HG02852 (cell line): ENCODE results near the gene JUND.
"Not testable (repeated sequence)": the region's sequence is repeated elsewhere in the genome, so short reads cannot be mapped to it uniquely, and the experiment has no call there.

Source experiments
- ATAC-seq: cut with Tn5 transposase; IDR thresholded peaks from one replicate; pipeline ENCODE4 v1.9.1; 2021; ENCODE audit warnings: mild to moderate bottlenecking, moderate library complexity; ENCODE audit not compliant: unreplicated experiment

The JUND gene

DNA sequence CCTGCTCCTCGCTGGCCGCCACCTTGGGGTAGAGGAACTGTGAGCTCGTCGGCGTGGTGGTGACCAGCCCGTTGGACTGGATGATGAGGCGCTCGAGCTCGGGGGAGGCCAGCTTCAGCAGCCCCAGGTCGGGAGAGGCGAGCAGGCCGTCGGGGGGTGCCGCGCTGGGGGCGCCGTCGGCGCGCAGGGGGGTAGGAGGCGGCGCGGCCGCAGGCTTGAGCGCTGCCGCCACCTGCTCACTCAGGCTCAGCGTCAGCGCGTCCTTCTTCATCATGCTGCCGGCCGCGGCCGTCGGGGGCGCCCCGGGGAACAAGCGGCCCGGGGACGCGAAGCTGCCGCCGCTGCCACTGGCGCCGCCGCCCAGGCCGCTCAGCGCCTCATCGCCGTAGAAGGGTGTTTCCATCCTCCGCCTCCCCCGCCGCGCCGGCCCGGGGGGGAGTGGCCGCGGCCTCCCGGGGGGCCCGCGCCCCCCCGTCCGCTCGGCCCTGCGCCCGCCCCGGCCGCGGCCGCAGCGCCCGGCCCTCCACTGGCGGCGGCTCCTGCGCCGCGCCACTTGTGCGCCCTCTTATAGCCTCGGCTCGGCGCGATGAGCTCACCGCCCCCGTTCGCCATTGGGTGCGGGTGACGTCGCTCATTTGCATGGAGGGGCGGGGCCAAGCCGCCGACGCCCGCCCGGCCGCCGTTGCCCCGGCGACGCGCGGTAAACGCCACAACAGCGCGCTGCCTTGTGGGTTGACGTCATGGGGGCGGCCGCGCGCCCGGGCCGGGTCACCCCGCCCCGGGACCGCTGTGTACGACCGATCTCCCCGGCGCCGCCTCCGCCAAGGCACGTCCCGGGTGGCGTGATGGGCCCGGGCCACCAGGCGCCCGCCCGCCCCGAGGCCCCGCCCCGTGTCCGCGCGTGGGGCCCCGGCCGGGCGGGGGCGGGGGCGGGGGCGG is at the start of gene JUND:
Gene JUND, minus strand, starts transcription at position 541 of the 939 bp plus-strand sequence. Its CDS starts 138 bp downstream, at position 403.
- ATAC-seq, result peak; percentile 68

DNA sequence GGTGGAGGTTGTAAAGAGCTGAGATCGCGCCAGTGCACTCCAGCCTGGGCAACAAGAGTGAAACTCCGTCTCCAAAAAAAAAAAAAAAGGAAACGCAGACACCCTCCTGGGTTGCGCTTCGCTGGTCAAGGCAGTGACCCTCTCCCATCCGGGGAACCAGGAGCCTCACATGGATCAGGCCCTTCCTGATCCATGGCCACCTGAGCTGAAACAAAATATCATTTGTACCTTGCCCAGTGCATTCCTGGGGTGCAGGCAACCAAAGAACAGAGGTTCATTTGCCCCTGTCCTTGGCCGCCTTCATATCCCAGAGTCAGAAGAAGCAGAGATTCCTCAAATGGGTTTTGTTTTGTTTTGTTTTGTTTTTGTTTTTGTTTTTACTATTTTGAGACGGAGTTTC is 49.4 kb upstream of the JUND start:
- ATAC-seq, result no peak

DNA sequence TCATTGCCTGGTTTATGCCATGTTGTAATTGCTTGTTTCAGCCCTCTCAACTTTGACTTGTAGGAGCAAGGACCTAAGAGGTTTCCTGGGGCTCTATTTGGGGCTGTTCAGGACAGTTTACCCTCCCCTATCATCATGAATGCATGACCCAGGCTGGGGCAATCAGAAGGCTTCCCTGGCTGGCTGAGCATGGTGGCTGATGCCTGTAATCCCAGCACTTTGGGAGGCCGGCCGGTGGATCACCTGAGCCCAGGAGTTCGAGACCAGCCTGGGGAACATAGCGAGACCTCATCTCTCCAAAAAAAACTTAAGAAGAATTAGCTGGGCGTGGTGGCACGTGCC is 47.6 kb upstream of the JUND start:
- no peak for ATAC-seq

DNA sequence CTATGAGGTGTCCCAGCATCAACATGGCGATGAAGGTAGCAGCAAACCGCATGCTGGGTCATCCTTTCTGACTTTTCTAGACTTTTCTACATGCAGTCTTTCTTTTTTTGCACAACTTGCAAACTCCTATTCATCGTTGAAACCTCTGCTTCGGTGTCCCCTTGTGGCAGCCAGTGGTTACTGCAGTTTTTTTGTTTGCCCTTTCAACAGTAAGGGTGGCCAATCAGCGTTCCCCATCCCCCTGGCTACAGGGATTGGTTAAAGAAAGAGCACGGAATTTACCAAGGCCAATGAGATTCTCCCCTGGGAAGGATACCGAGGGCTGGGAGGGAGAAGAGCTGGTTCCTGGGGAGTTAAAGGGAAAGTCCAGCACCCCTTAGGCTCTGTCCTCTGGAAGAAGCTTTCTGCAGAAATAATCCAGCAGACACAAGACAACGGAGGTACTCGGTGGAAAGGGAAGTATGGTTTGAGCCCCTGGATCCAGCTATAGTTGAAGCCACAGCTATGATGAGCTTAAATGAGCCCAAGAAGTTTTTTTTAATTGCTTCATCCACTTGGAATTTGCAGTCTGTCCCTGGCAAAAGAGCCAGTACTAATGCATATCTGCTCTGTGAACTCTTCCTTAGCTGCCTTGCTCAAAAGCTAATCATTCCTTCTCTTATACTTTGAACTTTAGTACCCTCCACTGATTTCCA is 47.1 kb upstream of the JUND start:
- peak; percentile 93 for ATAC-seq

DNA sequence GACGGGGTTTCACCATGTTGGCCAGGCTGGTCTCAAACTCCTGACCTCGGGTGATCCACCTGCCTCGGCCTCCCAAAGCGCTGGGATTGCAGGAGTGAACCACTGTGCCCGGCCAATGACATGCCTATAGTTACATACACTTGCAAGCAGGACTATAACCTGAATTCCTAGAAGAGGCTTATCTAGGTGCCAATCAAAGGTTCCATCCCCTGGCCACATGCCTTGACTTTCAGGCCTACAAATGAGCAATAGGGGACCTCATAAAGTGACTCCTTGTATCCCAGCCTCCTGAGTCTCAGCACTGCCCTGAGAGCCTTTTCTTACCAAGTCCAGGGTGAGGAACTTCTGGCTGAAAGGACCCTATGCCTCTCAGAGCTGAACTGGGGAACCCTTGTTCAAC is 45.4 kb upstream of the JUND start:
- no peak for ATAC-seq

DNA sequence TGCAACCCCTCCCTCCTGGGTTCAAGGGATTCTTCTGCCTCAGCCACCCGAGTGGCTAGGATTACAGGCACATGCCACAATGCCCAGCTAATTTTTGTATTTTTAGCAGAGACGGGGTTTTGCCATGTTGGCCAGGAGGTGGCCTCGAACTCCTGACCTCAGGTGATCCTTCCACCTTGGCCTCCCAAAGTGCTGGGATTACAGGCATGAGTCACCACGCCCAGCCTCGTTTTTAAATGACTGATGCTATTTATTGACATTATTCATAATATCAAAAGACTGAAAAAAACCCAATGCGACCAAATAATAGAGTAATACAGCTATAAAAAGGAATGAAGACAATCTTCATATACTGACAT is 42.9 kb upstream of the JUND start:
- ATAC-seq, result not testable (repeated sequence)

DNA sequence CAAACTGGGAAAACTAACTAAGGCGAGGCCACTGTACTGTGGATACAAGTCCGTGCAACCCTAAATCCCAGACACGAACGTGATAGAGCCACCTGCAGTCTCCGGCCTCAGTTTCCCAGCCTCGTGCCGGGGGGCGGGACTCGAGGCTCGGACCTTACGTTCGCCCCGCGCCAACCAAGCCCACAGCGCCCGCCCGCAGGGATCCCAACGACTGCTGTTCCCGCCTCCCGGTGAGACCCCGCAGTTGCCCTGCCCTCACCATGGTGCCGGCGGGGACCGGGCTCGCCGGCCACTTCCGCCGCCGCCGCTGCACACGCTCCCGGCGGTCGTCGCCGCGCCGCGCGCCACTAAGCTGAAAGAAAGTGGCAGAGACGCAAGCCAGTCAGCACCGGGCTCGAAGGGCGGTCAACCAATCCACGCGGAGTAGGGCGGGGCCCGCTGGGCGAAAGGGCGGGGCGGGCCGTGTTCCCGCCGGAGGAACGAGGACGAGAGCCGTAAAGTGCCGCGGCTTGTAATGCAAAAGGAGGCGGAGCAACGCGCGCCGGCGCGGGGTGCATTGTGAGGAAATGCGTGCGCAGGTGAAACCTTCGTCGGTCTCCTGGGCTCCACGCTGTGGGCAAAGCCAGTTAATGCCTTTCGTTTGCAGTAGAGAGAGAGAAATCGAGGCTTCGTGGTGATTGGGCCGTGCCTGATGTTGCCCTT is 41.5 kb upstream of the JUND start, which contains the start of gene LSM4:
Gene LSM4, minus strand, starts transcription at position 318 of the 702 bp plus-strand sequence. Its CDS starts 56 bp downstream, at position 262.
- peak; percentile 90 for ATAC-seq

DNA sequence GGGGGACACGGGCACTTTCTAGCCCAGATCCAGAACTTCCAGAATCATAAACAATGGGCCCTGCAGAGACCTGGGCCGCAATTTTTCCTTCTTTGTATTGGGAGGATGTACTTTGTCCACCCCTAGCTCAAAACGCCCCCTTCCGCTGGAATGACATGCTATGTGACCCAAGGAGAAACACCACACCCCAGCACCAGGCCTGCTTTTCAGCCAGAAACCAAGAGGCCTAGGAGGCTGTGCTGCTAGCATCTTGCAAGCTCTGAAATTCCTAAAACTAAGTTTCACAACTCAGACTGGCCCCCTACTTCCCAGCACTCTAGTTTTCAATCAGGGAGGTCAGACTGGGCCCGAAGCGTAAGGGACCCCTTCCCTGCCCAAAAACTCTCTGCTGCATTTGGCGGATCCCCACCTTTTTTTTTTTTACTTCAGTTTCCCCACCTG is 40.9 kb upstream of the JUND start:
- no peak for ATAC-seq

DNA sequence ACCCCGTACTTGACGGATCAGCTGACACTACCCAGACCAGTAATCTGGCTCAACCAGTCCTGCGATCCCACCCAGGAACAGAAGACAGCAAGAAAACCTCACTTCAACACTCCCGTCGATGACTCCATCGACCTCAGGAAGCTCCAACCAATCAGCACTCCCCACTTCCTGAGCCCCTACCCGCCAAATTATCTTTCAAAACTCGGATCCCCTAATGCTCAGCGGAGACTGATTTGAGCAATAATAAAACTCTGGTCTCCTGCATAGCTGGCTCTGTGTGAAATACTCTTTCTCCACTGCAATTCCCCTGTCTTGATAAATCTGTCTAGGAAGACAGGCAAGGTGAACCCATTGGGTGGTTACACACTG is 40.3 kb upstream of the JUND start:
- no peak for ATAC-seq

DNA sequence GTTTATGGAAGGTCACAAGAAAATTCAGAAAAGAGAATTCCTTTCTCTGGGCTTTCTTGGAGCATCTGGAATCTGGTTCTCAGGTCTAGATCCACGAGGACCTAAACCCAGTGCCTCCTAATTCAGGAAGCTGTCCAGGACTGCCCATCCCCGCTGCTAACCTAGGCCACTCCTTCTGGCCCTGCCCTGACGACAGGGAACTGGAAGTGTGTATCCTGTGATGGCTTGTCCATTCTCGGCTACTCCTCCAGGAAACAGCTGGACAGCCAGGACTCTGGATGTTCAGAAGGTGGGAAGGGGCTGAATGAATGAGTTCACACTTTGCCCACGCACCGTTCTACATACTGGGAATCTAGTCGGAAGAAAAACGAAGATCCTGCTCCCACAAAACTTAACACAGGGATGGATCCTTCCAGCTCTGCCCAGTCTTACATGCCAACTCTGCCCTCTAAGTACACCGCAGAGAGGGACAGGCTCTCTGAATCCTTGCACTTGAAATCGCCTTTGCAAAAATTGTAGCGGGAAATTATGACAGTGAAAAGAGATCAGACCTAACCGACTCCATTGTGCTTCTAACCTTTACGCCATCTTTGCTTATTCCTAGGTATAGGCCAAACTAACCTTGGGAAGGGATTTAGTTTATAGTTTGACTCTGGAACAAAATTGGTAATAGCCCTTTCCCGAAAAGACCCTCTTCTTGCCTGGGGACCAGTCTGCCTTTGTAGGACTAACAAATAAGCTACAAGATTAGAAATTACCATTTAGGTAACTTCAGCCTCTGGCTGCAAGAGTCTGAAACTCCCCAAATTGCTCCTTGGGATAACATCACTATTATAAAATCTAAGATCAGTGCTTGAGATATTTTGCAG is 39.7 kb upstream of the JUND start:
- ATAC-seq, result no peak

DNA sequence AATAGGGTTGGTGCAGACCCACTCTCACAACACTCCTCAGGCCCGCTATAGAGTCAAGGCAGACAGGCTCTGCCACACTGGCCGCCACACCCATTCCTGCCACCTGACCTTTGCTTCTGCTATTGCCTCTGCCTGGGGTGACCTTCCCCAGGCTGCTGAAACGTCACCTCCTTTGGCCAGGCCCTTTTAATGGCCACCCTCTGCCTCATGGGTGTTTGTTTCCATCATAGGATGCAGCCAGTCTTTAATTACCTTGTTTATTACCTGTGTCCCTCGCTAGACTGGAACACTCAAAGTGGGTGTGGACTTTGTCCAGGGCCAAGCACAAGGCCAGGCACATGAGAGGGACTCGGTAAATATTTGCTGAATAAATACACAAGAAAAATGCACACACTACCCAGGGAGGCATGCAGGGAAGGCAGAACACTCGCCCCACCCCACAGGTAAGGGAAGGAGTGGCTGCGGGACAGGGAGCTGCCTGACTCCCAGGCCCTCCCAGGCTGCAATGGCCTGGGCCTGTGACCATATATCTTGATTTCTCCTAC is 38.2 kb upstream of the JUND start:
- ATAC-seq, result no peak

DNA sequence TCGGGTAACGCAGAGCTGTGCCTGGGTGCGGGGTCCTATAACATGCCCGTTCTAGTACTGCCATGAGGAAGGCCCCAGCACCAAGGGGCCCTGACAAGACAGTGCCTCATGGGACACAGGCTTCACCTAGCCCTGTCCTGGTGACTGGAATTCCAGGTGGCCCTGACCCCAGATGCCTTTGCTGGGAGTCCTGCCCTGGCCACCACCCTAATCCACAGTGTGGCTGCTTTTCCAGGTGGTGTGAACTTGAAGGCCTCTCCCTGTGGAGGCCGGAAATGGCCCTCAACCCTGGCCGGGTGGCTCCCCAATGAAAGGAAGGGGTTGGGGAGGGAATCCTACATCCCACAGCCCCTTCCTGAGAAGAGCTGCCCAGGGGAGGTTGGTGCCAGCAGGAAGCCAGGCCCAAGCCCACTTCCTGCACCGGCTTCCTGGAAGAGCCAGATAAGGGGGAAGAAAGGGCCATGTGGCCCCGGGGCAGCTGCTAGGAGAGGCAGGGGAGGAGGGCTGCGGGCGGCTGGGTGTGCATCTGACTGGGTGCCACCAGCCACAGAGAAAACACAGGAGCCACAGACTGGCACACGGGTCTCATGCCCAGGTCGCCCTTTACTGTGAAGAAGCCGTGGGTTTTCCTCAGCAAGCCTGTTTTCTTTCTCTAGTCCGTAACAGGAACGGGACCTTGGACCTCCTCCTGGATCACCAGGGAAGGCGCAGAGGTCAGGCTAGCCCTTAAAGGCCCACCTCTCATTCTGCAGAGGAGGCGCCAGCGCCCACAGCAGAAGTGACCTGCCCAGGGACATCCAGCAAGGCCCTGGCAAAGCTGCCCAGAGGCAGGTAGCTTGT is 36.8 kb upstream of the JUND start:
- no peak for ATAC-seq

DNA sequence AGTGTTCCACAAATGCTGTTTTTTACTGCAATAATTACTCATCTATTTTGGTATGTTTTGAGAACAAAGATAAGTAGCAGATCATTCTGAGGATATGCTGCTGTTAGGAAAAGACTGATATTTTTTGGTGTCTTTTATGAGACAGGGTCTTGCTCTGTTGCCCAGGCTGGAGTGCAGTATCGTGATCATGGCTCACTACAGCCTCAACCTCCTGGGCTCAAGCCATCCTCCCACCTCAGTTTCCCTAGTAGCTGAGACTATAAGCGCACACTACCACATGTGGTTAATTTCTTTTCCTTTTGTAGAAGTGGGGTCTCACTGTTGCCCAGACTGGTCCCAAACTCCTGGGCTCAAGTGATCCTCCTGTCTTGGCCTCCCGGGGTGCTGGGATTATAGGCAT is 32.0 kb upstream of the JUND start:
- ATAC-seq, result no peak

DNA sequence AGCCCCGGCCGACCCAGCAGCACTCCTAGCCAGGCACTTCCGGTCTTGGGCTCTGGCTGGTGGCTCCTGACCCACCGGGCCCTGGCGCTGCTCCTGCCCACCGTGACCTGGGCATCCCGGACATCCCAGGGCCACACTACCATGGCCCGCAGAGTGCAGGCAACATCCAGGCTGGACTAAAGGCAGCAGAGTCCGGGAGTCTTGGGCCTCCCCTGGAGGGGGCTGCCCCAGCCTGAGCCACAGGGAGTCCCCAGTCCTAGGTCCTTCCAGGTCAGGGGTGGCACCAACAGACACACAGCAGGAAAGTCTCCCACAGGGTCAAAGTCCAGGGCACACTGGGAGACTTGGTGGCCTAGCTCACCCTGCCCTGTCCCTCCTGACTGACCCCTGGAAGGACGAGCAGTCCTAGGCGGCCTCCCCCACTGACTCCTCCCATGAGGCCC is 30.7 kb upstream of the JUND start:
- no peak for ATAC-seq

DNA sequence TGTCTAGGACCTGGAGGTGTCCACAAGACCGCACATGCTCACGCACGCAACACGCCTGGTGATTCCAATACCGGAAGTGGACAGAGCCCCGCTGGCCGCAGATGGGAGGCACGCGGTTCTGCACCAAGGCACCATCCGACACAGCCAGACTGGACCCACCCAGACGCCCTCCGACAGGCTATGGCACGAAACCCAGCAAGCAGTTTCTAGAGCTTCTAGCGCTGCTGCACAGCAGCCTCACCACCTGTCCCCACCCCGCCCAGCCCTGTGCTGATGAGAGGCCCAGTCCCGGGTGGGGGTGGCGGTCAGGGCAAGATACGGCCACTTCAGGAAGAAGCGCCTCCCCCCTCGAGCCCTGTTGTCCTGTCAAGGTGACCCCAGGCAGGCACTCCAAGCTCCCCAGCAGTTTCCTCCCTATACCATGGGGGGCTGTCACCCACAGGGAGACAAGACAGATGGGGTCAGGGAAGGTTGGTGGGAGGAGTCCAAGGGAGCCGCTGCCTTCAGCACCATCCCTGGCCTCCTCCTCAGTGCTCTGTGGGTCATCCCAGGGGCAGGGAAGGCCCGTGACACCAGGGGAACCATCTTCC is 30.2 kb upstream of the JUND start:
- ATAC-seq, result no peak

DNA sequence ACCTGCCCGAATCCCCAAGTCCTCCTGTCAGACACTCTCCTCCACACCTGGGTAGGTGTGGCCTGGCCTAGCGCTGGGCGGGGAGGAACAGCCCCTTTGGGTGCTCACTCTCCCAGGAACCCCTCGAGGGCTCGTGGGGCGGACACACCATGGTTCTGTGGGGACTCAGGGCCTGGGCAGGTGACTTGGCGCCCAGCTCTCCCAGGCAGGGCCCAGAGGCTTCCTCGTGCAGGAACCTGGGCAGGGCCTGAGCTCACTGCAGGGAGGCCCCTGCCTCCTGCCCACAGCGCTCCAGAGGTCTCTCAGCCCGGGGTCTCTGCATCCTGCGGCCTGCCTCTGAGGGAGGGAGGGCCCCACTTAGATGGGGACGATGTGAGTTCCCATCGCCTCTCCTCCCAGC is 29.5 kb upstream of the JUND start:
- no peak for ATAC-seq

DNA sequence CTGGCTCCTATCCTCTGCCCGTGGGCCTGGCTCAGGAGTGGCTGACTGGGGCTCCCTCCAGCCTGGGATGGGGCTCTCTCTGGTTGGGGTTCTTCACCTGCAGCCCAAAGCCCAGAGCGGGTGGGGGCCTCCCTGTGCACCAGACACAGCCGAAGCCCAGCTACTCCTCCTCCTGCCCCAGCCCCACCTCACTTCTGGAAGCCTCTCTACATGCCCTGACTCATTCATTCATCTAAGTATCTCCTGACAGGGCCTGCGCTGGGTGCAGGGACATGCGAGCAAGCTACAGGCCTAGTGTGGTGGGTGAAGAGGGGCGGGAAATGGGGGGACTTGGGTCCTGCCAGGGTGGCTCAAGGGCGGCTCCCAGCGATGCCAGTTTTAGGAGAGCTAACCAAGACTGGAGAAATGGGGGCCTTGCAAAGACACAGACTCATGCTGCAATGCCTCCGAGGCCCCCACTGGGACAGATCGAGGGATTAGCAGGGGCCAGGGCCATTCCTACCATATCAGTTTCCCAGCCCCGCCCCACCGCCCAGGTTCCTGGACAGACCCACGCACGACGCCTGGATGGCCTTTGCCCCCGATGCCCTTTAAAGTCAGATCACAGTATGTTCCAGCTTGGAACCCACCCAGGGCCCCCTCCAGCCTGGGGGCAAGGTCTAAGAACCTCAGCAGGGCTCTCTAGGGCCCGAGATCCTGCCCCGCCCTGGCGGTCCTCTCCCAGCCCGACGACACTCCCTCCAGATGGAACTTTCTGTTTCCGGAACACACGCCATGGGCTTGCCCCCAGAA is 28.9 kb upstream of the JUND start:
- ATAC-seq, result no peak

DNA sequence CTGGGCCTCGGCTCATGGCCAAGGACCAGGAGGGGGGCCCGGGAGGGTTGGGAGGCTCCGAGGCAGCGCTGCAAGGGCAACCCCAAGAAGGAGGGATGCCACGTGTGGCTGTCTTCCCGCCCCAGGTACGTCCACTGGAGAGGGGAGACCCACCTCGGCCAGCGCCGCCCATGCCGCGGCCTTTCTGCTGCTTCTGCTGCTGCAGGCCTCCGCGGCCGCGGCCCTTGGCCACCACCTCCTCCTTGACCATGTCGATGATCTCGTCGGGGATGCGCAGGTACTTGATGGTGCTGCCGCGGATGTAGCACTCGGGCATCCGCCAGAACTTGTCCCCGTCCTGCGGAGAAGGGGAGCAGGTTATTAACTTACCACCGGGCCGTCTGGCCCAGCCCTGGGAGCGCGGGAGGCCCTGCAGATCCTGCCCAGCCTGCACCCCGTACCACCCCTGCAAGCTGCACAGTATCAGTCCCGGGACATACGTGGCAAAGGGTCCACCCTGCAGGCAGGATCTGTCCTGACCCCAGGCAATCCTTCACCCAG is 28.2 kb upstream of the JUND start:
- no peak for ATAC-seq
